Fibroblast of the aortic adventitia (primary cell): Measurements from ENCODE around the gene GREB1. TPM values are rescaled to one million over a fixed set of nuclear protein-coding genes. Genes with fewer than 3 reads are reported as not detected.

ENCODE experiments used
- DNase-seq: peaks from one replicate; pipeline ENCODE4 v3.0.0-alpha.2; 2010; ENCODE audit warnings: low read depth
- H3K4me3 ChIP-seq: 2 replicates; pipeline ENCODE4 v1.5.1; 2011; ENCODE audit warnings: low read depth, mild to moderate bottlenecking, control low read depth, low read length, moderate library complexity
- CTCF ChIP-seq: IDR thresholded peaks from 2 replicates; pipeline ENCODE4 v1.5.1; 2011; ENCODE audit warnings: mild to moderate bottlenecking, low read length, control low read depth, inconsistent platforms; ENCODE audit not compliant: insufficient read depth
- total RNA-seq: library from RNA; depleted of rRNA; stranded (reverse); fragments of >200 nt; gene quantifications from 2 replicates; pipeline ENCODE4 v1.2.3, GENCODE V29; 2012; ENCODE audit warnings: low replicate concordance

Gene GREB1
- total RNA-seq, 1 donor = under 0.01 TPM

GRCh38 chr2:11597538-11598225 lies 63.8 kb downstream of the GREB1 start:
- H3K4me3 ChIP-seq = no peak overlapping the region
- no peak for TF ChIP-seq CTCF
- no peak for DNase-seq

GRCh38 chr2:11598228-11598731 lies 64.4 kb downstream of the GREB1 start:
- DNase-seq = no peak
- H3K4me3 ChIP-seq = no peak overlapping the region
- no peak for TF ChIP-seq CTCF

DNA sequence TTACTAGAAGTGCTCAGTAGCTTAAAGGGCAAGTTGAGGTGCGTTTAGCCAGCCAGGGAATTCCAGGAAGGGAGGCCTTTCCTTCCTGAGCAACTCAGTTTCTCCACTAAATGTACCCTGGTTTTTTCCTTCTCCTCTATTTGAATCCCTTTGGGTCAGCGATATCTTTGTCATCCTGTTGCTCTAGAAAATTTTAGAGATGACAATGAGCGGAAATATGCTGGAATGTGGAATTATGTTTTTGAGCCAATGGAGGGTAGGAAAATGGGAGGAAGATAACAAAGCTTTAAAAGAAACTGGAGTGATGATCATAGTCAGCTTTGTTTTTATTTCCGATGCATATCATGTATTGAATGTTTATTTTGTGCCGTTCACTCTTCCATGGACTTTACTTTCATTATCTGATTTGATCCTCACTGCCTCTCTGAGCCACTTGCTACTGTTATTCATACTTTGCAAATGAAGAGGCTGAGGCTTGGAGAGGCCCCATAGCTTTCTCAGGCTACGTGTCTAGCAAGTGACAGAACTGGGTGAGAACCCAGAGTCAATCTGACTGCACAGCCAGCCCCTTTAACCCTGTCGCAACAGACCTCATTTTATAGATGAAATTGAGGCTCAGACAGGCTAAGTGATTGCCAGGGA lies 68.8 kb downstream of the GREB1 start:
- no peak for TF ChIP-seq CTCF
- H3K4me3 ChIP-seq = no peak overlapping the region
- DNase-seq = no peak

DNA sequence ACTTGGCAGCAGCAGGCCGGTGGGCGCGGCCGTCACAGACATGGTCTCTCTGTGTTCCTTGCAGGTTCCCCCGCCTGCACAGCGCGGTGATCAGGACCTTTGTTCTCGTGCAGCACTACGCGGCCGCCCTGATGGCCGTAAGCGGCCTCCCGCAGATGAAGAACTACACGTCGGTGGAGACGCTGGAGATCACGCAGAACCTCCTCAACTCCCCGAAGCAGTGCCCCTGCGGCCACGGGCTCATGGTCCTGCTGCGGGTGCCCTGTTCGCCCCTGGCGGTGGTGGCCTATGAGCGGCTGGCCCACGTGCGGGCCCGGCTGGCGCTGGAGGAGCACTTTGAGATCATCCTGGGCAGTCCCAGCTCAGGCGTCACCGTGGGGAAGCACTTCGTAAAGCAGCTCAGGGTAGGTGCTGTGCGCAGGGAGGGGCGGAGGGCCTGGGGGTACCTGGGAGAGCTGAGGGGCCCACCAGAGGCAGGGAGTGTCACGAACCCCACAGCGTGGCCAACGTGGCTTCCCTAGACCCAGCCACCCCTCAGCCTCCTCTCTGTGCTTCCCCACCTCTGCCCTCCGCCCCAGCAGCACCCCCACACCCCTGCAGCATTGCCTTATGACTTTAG lies 76.9 kb downstream of the GREB1 start:
- TF ChIP-seq CTCF = no peak
- DNase-seq = no peak
- no peak overlapping the region for H3K4me3 ChIP-seq

- no peak for DNase-seq
- no peak for TF ChIP-seq CTCF
- H3K4me3 ChIP-seq = no peak overlapping the region
These were observed 77.4 kb downstream of the GREB1 start for GRCh38 chr2:11611251-11611650.

DNA sequence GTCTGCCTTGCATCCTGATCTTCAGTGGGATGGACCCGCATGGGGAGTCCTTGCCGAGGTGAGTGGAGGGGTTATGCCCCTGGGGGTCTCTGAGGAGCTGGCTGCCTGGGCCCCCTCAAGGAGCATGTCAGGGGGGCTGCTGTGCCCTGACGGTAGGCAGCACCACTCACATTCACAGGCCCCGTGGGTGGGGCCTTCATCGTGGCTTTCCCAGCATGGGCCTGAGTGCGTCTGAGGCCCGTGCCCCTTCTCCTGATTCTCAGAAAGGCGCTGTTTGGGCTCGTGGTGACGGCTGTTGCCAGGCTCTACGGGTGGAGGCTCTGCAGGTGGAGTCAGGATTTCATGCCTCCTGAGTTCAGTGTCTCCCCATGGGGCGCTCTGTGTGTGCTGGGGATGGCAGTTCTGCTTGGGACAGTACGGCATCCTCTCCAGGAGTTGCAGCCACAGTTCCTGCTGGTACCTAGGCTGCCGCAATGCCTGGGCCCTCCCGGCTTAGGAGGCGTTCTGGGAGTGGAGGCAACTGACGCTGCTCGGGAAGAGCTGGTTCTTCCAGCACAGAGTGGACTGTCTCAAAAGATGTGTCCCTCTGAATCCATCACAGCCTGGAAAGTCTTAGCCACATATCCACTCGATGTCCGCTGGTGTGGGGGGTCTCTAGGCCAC lies 78.8 kb downstream of the GREB1 start:
- H3K4me3 ChIP-seq = no peak overlapping the region
- DNase-seq = no peak
- no peak for TF ChIP-seq CTCF
